Measurements from ENCODE around the gene DBH. TPM values are rescaled to one million over a fixed set of nuclear protein-coding genes. Genes with fewer than 3 reads are reported as not detected.

DBH gene
- total RNA-seq, 2 experiments from 2014 or later, result not detected

DNA sequence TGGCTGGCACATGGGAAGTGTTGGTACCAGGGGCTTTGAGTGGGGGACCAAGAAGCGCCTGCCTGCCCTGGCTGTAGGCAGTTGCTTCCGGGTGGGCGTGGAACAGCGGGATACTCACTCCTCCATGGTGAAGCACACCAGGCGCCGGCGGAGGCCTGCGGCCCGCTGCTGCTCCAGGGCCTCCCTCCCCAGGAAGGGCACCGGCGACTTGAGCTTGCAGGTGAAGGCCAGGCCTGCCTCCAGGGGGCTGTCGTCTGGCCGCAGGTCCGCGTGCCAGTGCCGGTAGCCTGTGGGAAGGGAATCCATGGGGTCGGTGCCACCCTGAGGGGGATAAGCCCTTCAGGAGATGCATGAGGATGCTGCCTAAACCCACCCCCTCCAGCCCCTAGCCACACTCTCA, 34.3 kb downstream of the DBH start:
- POLR2A ChIA-PET, result no interaction called here
- DNase-seq (ENCODE audit: low spot score), result no peak
- BruUV-seq (replicated peaks), result no TSS peak
- H3K36me3 ChIP-seq (ENCODE audit: insufficient read depth, low read length), result peaks cover 50% of the 10 kb centered on the region
- H4K20me1 ChIP-seq (ENCODE audit: insufficient read depth, low read length), result no peaks in the 10 kb centered on the region
- no peak overlapping the region for H3K4me3 ChIP-seq (ENCODE audit: low read depth, low read length, poor library complexity, severe bottlenecking)
- no peak for TF ChIP-seq EZH2phosphoT487 (IDR thresholded peaks at IDR 0.05; ENCODE audit: borderline replicate concordance, low read depth, low read length)
- TF ChIP-seq, protein P1, sequence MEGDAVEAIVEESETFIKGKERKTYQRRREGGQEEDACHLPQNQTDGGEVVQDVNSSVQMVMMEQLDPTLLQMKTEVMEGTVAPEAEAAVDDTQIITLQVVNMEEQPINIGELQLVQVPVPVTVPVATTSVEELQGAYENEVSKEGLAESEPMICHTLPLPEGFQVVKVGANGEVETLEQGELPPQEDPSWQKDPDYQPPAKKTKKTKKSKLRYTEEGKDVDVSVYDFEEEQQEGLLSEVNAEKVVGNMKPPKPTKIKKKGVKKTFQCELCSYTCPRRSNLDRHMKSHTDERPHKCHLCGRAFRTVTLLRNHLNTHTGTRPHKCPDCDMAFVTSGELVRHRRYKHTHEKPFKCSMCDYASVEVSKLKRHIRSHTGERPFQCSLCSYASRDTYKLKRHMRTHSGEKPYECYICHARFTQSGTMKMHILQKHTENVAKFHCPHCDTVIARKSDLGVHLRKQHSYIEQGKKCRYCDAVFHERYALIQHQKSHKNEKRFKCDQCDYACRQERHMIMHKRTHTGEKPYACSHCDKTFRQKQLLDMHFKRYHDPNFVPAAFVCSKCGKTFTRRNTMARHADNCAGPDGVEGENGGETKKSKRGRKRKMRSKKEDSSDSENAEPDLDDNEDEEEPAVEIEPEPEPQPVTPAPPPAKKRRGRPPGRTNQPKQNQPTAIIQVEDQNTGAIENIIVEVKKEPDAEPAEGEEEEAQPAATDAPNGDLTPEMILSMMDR (conservative IDR thresholded peaks at IDR 0.05; ENCODE audit: low read length), result no peak
- CTCF ChIA-PET (ENCODE audit: unreplicated experiment), result no interaction called here
- no peaks in the 10 kb centered on the region for H3K79me2 ChIP-seq (ENCODE audit: insufficient read depth, low read depth, low read length)
- no peak overlapping the region for H2AFZ ChIP-seq (ENCODE audit: low read length)
- no peaks in the 10 kb centered on the region for H3K9me2 ChIP-seq (ENCODE audit: insufficient read depth, low read length)
- 0 out of 2 replicates have a peak, but pooled peaks cover 6% of the 10 kb centered on the region for H3K9me3 ChIP-seq (ENCODE audit: low read length)
- H3K27ac ChIP-seq (ENCODE audit: low read depth, low read length, poor library complexity, severe bottlenecking), result no peak overlapping the region
- intact Hi-C loops (cut with micrococcal nuclease; ENCODE audit: unreplicated experiment), result no loop called here
- no peaks in the 10 kb centered on the region for H3K4me1 ChIP-seq (ENCODE audit: insufficient read depth, low read length, poor library complexity, severe bottlenecking)
- no peak overlapping the region for H3K4me2 ChIP-seq (ENCODE audit: low read length)

DNA sequence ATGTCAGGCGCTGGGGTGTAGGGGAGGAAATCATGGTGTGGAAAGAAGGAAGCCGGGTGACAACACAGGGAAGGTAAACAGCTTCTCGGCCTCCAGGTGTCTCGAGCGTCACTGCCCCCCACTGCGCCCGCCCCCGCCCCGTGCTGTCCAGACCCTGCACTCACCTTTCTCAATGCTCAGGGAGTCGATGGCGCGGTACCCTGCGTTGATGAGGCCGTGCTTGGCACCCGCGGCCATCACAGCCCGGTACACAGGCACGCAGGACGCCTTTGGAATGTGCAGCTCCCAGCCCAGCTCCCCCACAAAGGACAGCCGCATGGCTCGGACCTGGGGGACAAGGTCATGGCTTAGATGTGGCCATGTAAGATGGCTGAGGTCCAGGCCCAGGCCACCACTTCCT, 35.2 kb downstream of the DBH start:
- no peak overlapping the region for H2AFZ ChIP-seq (ENCODE audit: low read length)
- ChIA-PET CTCF (ENCODE audit: unreplicated experiment) (no interaction called here), POLR2A (no interaction called here)
- no peak for DNase-seq (ENCODE audit: low spot score)
- TF ChIP-seq EZH2phosphoT487 (IDR thresholded peaks at IDR 0.05; ENCODE audit: borderline replicate concordance, low read depth, low read length), result no peak
- TF ChIP-seq, protein P1 (conservative IDR thresholded peaks at IDR 0.05; ENCODE audit: low read length), result no peak
- H4K20me1 ChIP-seq (ENCODE audit: insufficient read depth, low read length), result no peaks in the 10 kb centered on the region
- no peak overlapping the region for H3K4me2 ChIP-seq (ENCODE audit: low read length)
- H3K4me3 ChIP-seq (ENCODE audit: low read depth, low read length, poor library complexity, severe bottlenecking), result no peak overlapping the region
- no peaks in the 10 kb centered on the region for H3K79me2 ChIP-seq (ENCODE audit: insufficient read depth, low read depth, low read length)
- intact Hi-C loops (cut with micrococcal nuclease; ENCODE audit: unreplicated experiment), result no loop called here
- H3K9me2 ChIP-seq (ENCODE audit: insufficient read depth, low read length), result no peaks in the 10 kb centered on the region
- H3K9me3 ChIP-seq (ENCODE audit: low read length), result 0 out of 2 replicates have a peak, but pooled peaks cover 6% of the 10 kb centered on the region
- no peak overlapping the region for H3K27ac ChIP-seq (ENCODE audit: low read depth, low read length, poor library complexity, severe bottlenecking)
- no peaks in the 10 kb centered on the region for H3K4me1 ChIP-seq (ENCODE audit: insufficient read depth, low read length, poor library complexity, severe bottlenecking)
- peaks cover 50% of the 10 kb centered on the region for H3K36me3 ChIP-seq (ENCODE audit: insufficient read depth, low read length)
- no TSS peak for BruUV-seq (replicated peaks)

DNA sequence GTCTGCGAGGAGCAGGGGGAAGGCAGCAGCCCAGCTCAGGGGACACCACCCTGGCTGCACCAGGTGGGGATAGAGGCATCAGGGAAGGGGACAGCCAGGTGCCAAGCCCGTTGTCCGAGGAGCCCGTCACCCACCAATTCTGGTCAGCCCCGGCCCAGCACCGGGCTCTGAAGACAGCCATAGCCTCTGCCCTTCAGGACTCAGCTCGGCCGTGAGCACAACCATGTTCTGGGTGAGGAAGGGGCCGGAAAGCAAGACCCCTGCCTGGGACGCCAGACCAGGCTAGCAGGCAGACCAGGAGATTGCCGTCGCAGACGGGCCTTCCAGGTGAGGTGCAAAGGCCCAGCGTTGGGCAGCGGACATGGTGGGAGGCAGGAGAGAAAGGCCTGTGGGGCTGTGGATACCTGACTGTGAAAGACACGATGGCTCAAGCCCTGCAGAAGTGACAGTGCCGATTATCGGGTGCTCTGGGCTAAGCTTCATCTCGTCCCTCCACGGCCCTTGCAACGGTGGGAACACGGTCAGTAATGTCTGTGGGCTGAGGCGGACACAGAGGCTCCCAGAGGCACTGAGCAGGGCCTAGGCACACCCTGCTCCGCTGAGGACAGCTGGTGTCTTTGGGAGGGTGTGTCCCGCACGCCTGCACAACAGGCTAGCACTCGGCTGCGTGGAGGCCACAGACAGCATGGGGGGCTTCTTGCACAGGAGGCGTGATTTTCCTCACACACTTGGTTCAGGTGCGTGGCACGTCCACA, 36.5 kb downstream of the DBH start:
- Histone ChIP-seq H3K4me2 (ENCODE audit: low read length) (no peak overlapping the region), H3K27ac (ENCODE audit: low read depth, low read length, poor library complexity, severe bottlenecking) (no peak overlapping the region), H3K4me3 (ENCODE audit: low read depth, low read length, poor library complexity, severe bottlenecking) (no peak overlapping the region), H2AFZ (ENCODE audit: low read length) (no peak overlapping the region), H3K79me2 (ENCODE audit: insufficient read depth, low read depth, low read length) (no peaks in the 10 kb centered on the region), H3K9me2 (ENCODE audit: insufficient read depth, low read length) (no peaks in the 10 kb centered on the region), H3K9me3 (ENCODE audit: low read length) (0 out of 2 replicates have a peak, but pooled peaks cover 6% of the 10 kb centered on the region), H4K20me1 (ENCODE audit: insufficient read depth, low read length) (no peaks in the 10 kb centered on the region), H3K36me3 (ENCODE audit: insufficient read depth, low read length) (peaks cover 50% of the 10 kb centered on the region), H3K4me1 (ENCODE audit: insufficient read depth, low read length, poor library complexity, severe bottlenecking) (no peaks in the 10 kb centered on the region)
- BruUV-seq (replicated peaks), result no TSS peak
- POLR2A ChIA-PET, result no interaction called here
- TF ChIP-seq, protein P1 (conservative IDR thresholded peaks at IDR 0.05; ENCODE audit: low read length), result no peak
- no peak for TF ChIP-seq EZH2phosphoT487 (IDR thresholded peaks at IDR 0.05; ENCODE audit: borderline replicate concordance, low read depth, low read length)
- no peak for DNase-seq (ENCODE audit: low spot score)
- CTCF ChIA-PET (ENCODE audit: unreplicated experiment), result no interaction called here
- intact Hi-C loops (cut with micrococcal nuclease; ENCODE audit: unreplicated experiment), result no loop called here
